ENCODE measurements around the gene WDFY4.
A peak's percentile ranks its signal among the peaks of the same experiment; 100 is the strongest.

Gene WDFY4

DNA sequence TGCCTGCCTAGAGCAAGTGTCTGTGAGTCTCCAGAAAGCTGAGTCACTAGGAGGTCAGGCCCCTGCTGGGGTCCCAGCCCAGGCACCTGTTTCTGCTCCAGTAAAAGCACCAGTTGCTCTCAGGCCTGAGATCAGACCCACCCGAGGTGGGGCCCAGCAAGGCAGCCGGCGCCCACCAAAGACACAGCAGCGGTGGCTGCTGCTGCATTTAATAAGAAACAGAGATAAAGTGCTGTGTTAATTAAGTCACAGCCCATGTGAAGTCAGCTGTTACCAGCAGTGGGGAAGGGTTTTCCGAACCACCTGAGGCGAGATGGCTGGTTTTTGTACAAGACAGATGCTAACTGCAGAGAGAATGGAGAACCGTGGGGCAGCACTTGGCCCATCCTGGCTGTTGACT lies 267.0 kb downstream of the WDFY4 start:
- DNase-seq (ENCODE audit: insufficient read length, low spot score) (no peak), FAIRE-seq (no peak)

GRCh38 chr10:48957361-48958151 lies 272.9 kb downstream of the WDFY4 start:
- FAIRE-seq (no peak), DNase-seq (ENCODE audit: insufficient read length, low spot score) (no peak)

- DNase-seq (ENCODE audit: insufficient read length, low spot score) (no peak), FAIRE-seq (no peak)
Measured at GRCh38 chr10:48958598-48959190, 274.0 kb downstream of the WDFY4 start.

DNA sequence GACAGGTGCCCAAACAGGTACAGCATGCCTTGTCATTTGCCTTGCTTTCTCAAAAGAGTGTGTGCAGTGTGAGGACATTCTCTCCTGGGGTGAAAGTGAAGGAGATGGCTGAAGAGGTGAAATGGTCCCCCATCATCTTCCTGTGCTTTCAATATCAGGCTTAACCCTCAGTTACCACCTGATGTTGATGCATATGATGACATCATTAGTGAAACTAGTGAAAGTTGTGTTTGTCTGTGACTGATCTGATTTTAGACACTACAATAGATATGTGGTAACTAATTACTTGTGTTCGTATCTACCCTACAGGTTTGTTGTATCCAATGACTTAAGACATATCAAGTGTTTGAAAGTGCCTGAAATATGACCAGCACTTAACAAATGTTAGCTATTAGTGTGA lies 279.4 kb downstream of the WDFY4 start:
- FAIRE-seq (no peak), DNase-seq (ENCODE audit: insufficient read length, low spot score) (no peak)

GRCh38 chr10:48965460-48965859 lies 280.8 kb downstream of the WDFY4 start:
- FAIRE-seq (no peak), DNase-seq (ENCODE audit: insufficient read length, low spot score) (no peak)

DNA sequence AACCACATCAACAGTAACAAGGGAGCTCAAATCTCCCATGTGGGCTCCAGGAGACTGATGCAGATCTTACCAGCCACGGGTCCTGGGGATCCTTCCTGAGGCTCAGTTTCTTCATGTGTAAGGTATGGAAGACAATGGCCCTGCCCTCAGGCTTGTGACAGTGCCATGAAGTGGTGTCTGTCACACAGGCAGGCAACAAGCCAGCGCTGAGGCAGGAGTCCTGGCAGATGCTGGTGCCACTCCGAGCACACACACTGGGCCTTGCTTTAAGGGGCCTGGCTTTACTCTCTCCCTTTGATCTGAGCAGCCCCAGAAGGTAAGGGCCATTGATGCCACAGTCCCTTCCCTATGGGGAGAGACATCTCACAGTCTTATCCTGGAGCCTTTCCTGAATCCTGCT lies 283.4 kb downstream of the WDFY4 start:
- DNase-seq (ENCODE audit: insufficient read length, low spot score) = no peak

GRCh38 chr10:48970046-48970445 lies 285.4 kb downstream of the WDFY4 start:
- FAIRE-seq (no peak), DNase-seq (ENCODE audit: insufficient read length, low spot score) (no peak)

More for the DNA sequence above, 283.4 kb downstream of the WDFY4 start:
- FAIRE-seq = no peak

DNA sequence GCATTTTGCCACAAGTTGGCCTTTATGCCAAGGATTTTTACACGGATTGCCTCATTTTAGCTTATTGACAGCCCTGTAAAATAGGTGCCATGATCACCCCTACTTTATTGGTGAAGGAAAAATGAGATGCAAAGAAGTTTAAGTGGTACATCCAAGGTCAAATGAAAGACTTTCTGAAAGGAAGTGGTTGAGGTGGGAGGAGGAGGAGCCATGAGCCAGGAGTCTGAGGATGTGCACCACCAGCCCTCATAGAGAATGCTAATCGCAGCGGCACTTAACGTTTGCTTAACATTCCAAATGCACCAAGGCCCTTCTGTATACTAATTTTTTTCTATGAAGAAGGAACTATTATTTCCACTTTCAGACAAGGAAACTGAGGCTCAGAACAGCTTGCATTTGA lies 286.0 kb downstream of the WDFY4 start:
- DNase-seq (ENCODE audit: insufficient read length, low spot score) = no peak
- no peak for FAIRE-seq

GRCh38 chr10:48973065-48973464 lies 288.4 kb downstream of the WDFY4 start:
- FAIRE-seq = peak; percentile 21
- no peak for DNase-seq (ENCODE audit: insufficient read length, low spot score)

GRCh38 chr10:48974510-48975156 lies 290.0 kb downstream of the WDFY4 start:
- DNase-seq (ENCODE audit: insufficient read length, low spot score) = no peak
- FAIRE-seq = no peak

GRCh38 chr10:48976196-48976595 lies 291.5 kb downstream of the WDFY4 start:
- no peak for DNase-seq (ENCODE audit: insufficient read length, low spot score)
- peak; percentile 18 for FAIRE-seq

- DNase-seq (ENCODE audit: insufficient read length, low spot score) (no peak), FAIRE-seq (no peak)
Measured at GRCh38 chr10:48978318-48978717, 293.6 kb downstream of the WDFY4 start.

- FAIRE-seq (peak; percentile 59), DNase-seq (ENCODE audit: insufficient read length, low spot score) (peak; percentile 68)
Measured at GRCh38 chr10:48981310-48981907, 296.7 kb downstream of the WDFY4 start.

- DNase-seq (ENCODE audit: insufficient read length, low spot score) (no peak), FAIRE-seq (no peak)
Measured at GRCh38 chr10:48982584-48982983, 297.9 kb downstream of the WDFY4 start.

DNA sequence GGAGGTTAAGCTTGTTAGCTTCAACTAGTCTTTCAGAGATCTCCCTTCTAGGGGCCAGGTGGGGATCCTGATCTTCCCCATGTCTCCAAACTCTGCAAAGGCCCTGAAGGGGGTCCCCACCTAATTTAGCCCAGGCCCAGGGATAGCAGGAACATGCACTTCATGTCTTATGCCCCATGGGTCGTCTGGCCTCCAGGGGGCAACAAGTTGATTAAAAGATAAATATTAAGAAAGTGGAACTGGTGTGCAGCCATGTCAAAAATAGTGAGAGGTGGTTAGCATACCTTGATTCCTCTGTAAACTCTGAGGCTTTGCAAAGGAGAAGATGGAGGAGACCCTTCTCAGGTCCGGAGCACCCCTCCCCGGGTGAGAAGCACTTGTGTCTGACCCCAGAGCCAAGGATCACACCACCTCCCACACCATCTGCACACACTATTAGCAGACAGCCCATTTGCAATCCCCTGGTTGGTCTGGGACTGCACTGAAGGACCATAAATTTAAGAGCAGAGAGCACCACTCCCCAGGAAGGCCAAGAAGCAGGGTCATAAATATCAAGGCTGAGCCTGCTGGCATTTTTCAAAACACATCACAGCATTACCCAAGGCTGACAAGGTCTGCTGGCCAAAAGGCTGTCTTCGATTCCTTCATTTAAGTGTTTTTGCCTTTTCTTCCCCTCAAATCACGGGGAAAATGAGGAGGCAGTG lies 299.1 kb downstream of the WDFY4 start:
- DNase-seq (ENCODE audit: insufficient read length, low spot score) (no peak), FAIRE-seq (no peak)

- no peak for FAIRE-seq
- DNase-seq (ENCODE audit: insufficient read length, low spot score) = no peak
Measured at GRCh38 chr10:48985621-48986158, 301.0 kb downstream of the WDFY4 start.

GRCh38 chr10:48990226-48990625 lies 305.6 kb downstream of the WDFY4 start:
- FAIRE-seq (no peak), DNase-seq (ENCODE audit: insufficient read length, low spot score) (no peak)

DNA sequence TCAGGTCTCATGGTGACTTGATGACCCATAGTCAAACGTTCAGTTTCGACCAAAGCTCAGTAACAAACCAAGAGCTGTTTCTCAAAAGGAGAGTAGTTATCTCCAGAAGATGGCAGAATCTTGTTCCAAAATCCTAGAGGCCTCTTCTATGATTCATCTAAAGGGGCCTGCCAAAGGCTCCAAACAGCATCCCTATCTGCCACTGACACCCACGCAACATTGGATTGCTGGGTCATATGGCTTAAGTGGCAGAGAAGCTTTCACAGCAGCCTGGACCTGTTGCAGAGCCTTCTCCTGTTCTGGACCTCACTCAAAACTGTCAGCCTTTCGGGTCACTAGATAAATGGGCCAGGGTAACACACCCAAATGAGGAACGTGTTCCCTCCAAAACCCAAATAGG lies 309.0 kb downstream of the WDFY4 start:
- FAIRE-seq = no peak
- DNase-seq (ENCODE audit: insufficient read length, low spot score) = no peak

GRCh38 chr10:48996329-48996728 lies 311.7 kb downstream of the WDFY4 start:
- FAIRE-seq (no peak), DNase-seq (ENCODE audit: insufficient read length, low spot score) (no peak)

DNA sequence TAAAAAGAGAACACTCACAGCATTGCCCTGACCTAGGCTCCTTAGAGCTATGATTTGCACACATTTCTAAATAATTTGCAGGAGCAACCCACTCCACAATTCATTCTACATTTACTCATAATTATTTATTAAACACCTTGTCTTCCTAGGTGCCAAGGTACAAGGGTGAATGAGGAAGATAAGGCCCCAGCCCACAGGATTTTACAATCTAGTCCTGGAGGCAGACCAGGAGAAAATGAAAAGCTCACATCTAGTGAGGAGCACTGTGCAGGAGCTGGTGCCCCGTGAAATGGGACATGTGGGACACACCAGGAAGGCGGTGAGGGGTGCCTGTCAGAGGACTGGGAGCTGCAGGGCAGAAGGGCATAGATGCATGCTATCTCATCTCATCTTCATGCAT lies 314.7 kb downstream of the WDFY4 start:
- DNase-seq (ENCODE audit: insufficient read length, low spot score) = no peak
- no peak for FAIRE-seq
